ENCODE measurements around the gene EXOC2. TPM values are rescaled to one million over a fixed set of nuclear protein-coding genes. Genes with fewer than 3 reads are reported as not detected.

Gene EXOC2
- total and polyA plus RNA-seq, 10 of the 15 experiments (the other 5 are each of a cell fraction or from before 2014, with no cell fraction given) = 8.7 to 32.8 (median 20.7) TPM

DNA sequence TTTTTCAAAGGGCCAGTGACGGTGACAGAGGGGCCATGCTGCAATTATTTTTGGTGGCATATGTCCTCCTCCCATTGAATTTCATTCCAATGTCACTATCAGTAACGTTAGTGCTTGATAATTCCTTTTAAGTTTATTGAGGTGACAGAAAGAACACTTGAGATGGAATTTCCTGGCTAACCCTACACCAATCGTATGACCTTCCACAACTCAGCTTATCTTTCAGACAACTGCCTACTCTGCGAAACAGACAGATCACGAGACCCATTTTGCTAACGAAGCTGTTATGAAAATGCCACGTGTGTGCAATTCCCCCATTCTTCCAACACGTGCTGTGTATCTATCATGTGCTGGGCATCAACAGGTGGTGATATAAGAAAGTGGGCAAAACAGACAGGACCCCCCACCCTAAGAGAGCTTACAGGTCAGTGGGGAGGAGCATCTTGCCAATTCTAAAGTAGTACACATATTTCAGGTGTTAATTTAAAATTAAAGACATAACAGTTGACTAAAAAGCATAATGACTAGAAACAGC, 188.4 kb downstream of the EXOC2 start:
- 91% methylated on average over 8 of the region's 8 CpGs for WGBS (ENCODE audit: insufficient coverage, insufficient replicate concordance, low lambda C conversion rate, missing lambda C conversion rate)
- intact Hi-C loops (cut with micrococcal nuclease; ENCODE audit: unreplicated experiment) (no loop called here), in situ Hi-C loops (cut with MboI) (no loop called here)
- Histone ChIP-seq H3K4me1 (ENCODE audit: control insufficient read depth, insufficient read depth, low read length) (peaks cover 20% of the 10 kb centered on the region), H2AFZ (ENCODE audit: control insufficient read depth, low read depth, low read length) (no peak overlapping the region), H3K36me3 (ENCODE audit: control insufficient read depth in 2 of 2, insufficient read depth in 2 of 2, low read length in 1 of 2) (no peaks in the 10 kb centered on the region), H3K4me2 (ENCODE audit: control insufficient read depth, insufficient read depth) (no peak overlapping the region), H4K20me1 (ENCODE audit: control insufficient read depth, insufficient read depth) (no peaks in the 10 kb centered on the region), H3K4me3 (no peak overlapping the region), H3K9ac (ENCODE audit: control insufficient read depth, insufficient read depth, low read length) (no peak overlapping the region), H3K79me2 (ENCODE audit: control insufficient read depth, insufficient read depth, low read length) (no peaks in the 10 kb centered on the region), H3K9me3 (replicated peaks; ENCODE audit: control insufficient read depth, insufficient read depth, low read length) (no peaks in the 10 kb centered on the region), H3K27ac (ENCODE audit: control insufficient read depth, insufficient read depth) (no peak overlapping the region), H3K27me3 (replicated peaks in 1 of 2; ENCODE audit: control insufficient read depth in 2 of 2, insufficient read depth in 2 of 2, low read length in 1 of 2) (no peaks in the 10 kb centered on the region)
- no peak for TF ChIP-seq ZNF274 (IDR thresholded peaks at IDR 0.05; ENCODE audit: insufficient read depth, insufficient read length)
- no peak for TF ChIP-seq YY1 (IDR thresholded peaks at IDR 0.05; ENCODE audit: low read depth, low read length)
- TF ChIP-seq, protein P1, sequence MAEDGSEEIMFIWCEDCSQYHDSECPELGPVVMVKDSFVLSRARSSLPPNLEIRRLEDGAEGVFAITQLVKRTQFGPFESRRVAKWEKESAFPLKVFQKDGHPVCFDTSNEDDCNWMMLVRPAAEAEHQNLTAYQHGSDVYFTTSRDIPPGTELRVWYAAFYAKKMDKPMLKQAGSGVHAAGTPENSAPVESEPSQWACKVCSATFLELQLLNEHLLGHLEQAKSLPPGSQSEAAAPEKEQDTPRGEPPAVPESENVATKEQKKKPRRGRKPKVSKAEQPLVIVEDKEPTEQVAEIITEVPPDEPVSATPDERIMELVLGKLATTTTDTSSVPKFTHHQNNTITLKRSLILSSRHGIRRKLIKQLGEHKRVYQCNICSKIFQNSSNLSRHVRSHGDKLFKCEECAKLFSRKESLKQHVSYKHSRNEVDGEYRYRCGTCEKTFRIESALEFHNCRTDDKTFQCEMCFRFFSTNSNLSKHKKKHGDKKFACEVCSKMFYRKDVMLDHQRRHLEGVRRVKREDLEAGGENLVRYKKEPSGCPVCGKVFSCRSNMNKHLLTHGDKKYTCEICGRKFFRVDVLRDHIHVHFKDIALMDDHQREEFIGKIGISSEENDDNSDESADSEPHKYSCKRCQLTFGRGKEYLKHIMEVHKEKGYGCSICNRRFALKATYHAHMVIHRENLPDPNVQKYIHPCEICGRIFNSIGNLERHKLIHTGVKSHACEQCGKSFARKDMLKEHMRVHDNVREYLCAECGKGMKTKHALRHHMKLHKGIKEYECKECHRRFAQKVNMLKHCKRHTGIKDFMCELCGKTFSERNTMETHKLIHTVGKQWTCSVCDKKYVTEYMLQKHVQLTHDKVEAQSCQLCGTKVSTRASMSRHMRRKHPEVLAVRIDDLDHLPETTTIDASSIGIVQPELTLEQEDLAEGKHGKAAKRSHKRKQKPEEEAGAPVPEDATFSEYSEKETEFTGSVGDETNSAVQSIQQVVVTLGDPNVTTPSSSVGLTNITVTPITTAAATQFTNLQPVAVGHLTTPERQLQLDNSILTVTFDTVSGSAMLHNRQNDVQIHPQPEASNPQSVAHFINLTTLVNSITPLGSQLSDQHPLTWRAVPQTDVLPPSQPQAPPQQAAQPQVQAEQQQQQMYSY (CRISPR knock-in tag; IDR thresholded peaks at IDR 0.05) = no peak
- TF ChIP-seq, protein P2, sequence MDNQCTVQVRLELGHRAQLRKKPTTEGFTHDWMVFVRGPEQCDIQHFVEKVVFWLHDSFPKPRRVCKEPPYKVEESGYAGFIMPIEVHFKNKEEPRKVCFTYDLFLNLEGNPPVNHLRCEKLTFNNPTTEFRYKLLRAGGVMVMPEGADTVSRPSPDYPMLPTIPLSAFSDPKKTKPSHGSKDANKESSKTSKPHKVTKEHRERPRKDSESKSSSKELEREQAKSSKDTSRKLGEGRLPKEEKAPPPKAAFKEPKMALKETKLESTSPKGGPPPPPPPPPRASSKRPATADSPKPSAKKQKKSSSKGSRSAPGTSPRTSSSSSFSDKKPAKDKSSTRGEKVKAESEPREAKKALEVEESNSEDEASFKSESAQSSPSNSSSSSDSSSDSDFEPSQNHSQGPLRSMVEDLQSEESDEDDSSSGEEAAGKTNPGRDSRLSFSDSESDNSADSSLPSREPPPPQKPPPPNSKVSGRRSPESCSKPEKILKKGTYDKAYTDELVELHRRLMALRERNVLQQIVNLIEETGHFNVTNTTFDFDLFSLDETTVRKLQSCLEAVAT (IDR thresholded peaks at IDR 0.05) = no peak
- TF ChIP-seq YBX1 (IDR thresholded peaks at IDR 0.05) = no peak
- no peak for TF ChIP-seq ATF7 (IDR thresholded peaks at IDR 0.05; ENCODE audit: low read depth)
- no peak for TF ChIP-seq SUPT20H (IDR thresholded peaks at IDR 0.05; ENCODE audit: borderline replicate concordance, control insufficient read depth, low read depth, low read length)
- TF ChIP-seq, protein P3, sequence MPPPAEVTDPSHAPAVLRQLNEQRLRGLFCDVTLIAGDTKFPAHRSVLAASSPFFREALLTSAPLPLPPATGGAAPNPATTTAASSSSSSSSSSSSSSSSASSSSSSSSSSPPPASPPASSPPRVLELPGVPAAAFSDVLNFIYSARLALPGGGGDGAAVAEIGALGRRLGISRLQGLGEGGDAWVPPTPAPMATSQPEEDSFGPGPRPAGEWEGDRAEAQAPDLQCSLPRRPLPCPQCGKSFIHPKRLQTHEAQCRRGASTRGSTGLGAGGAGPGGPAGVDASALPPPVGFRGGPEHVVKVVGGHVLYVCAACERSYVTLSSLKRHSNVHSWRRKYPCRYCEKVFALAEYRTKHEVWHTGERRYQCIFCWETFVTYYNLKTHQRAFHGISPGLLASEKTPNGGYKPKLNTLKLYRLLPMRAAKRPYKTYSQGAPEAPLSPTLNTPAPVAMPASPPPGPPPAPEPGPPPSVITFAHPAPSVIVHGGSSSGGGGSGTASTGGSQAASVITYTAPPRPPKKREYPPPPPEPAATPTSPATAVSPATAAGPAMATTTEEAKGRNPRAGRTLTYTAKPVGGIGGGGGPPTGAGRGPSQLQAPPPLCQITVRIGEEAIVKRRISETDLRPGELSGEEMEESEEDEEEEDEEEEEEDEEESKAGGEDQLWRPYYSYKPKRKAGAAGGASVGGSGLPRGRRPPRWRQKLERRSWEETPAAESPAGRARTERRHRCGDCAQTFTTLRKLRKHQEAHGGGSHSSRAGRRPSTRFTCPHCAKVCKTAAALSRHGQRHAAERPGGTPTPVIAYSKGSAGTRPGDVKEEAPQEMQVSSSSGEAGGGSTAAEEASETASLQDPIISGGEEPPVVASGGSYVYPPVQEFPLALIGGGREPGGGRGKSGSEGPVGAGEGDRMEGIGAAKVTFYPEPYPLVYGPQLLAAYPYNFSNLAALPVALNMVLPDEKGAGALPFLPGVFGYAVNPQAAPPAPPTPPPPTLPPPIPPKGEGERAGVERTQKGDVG (CRISPR knock-in tag; IDR thresholded peaks at IDR 0.05) = no peak
- no peak for TF ChIP-seq BMI1 (IDR thresholded peaks at IDR 0.05; ENCODE audit: borderline replicate concordance)
- TF ChIP-seq, protein P4, sequence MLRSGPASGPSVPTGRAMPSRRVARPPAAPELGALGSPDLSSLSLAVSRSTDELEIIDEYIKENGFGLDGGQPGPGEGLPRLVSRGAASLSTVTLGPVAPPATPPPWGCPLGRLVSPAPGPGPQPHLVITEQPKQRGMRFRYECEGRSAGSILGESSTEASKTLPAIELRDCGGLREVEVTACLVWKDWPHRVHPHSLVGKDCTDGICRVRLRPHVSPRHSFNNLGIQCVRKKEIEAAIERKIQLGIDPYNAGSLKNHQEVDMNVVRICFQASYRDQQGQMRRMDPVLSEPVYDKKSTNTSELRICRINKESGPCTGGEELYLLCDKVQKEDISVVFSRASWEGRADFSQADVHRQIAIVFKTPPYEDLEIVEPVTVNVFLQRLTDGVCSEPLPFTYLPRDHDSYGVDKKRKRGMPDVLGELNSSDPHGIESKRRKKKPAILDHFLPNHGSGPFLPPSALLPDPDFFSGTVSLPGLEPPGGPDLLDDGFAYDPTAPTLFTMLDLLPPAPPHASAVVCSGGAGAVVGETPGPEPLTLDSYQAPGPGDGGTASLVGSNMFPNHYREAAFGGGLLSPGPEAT (IDR thresholded peaks at IDR 0.05; ENCODE audit: low read depth) = no peak
- ATAC-seq (no peak), FAIRE-seq (no peak), DNase-seq (ENCODE audit: low read depth, low spot score) (no peak)
- ChIA-PET RAD21 (ENCODE audit: unreplicated experiment) (no interaction called here), POLR2A (no interaction called here), SMC1A (ENCODE audit: uncharacterized antibody, unreplicated experiment) (interaction anchor here (0.6 kb wide), 1 partner anchor 69 kb away, joined by 3 read pairs; no protein-coding TSS in a partner anchor), CTCF (interaction anchor here (1.0 kb wide), 1 partner anchor 9 kb away, joined by 4 read pairs; no protein-coding TSS in a partner anchor)
- no TSS peak for BruUV-seq (replicated peaks)
